Stimulated activated CD8-positive, alpha-beta memory T cell treated with anti-CD3 and anti-CD28 coated beads, Interleukin-7, amount 100 ng/mL, for 48 hours (primary cell): ENCODE data around the gene PRR33.
"Not testable (repeated sequence)": the region's sequence is repeated elsewhere in the genome, so short reads cannot be mapped to it uniquely, and the experiment has no call there.

Experiments used
- DNase-seq, 2 donors: peaks; one replicate each; pipeline ENCODE4 v3.0.0-alpha.2; 2020; ENCODE audit warnings: low read depth in 1 of 2; ENCODE audit errors: extremely low read depth in 1 of 2

The PRR33 gene

GRCh38 chr11:1891831-1892115 is at the start of gene PRR33:
PRR33 (minus strand) TSS chr11:1891895; CDS start chr11:1890584, 1,311 bp downstream.
- DNase-seq: no peak

GRCh38 chr11:1939788-1940187 is 48.1 kb upstream of the PRR33 start:
- DNase-seq: not testable (repeated sequence)

GRCh38 chr11:1939006-1939625 is 47.4 kb upstream of the PRR33 start:
- no peak for DNase-seq

- no peak for DNase-seq
These were observed 46.8 kb upstream of the PRR33 start for GRCh38 chr11:1938343-1939005.

- DNase-seq: no peak
These were observed 46.1 kb upstream of the PRR33 start for GRCh38 chr11:1937616-1938342.

- DNase-seq: no peak
These were observed 45.3 kb upstream of the PRR33 start for GRCh38 chr11:1936781-1937615.

GRCh38 chr11:1936072-1936780 is 44.5 kb upstream of the PRR33 start:
- DNase-seq: no peak

GRCh38 chr11:1935156-1936071 is 43.7 kb upstream of the PRR33 start:
- DNase-seq: no peak

GRCh38 chr11:1934335-1935155 is 42.9 kb upstream of the PRR33 start:
- DNase-seq: no peak

- no peak for DNase-seq
These were observed 42.0 kb upstream of the PRR33 start for GRCh38 chr11:1933416-1934334.

GRCh38 chr11:1932681-1933080 is 41.0 kb upstream of the PRR33 start:
- no peak for DNase-seq

- DNase-seq: no peak
These were observed 40.4 kb upstream of the PRR33 start for GRCh38 chr11:1932105-1932480.

GRCh38 chr11:1931341-1932104 is 39.8 kb upstream of the PRR33 start:
- no peak for DNase-seq

GRCh38 chr11:1930462-1930830 is 38.8 kb upstream of the PRR33 start:
- no peak for DNase-seq

GRCh38 chr11:1929621-1930461 is 38.1 kb upstream of the PRR33 start:
- no peak for DNase-seq

GRCh38 chr11:1928891-1929541 is 37.3 kb upstream of the PRR33 start:
- DNase-seq: no peak
